ENCODE data around the gene SYT7. TPM values are rescaled to one million over a fixed set of nuclear protein-coding genes. Genes with fewer than 3 reads are reported as not detected.

Gene SYT7
- total RNA-seq, 4 donors from 2014 or later: 5.4 to 8.4 (median 7.5) TPM

GRCh38 chr11:61531044-61531443 is 49.8 kb downstream of the SYT7 start:
- Histone ChIP-seq H3K36me3 (no peaks in the 10 kb centered on the region), H3K9me3 (no peaks in the 10 kb centered on the region), H3K4me1 (peaks cover 3% of the 10 kb centered on the region), H3K4me3 (no peak overlapping the region), H3K27me3 (peaks cover 12% of the 10 kb centered on the region), H3K27ac (no peak overlapping the region)
- TF ChIP-seq POLR2AphosphoS5 (IDR thresholded peaks at IDR 0.05) (no peak), POLR2A (IDR thresholded peaks at IDR 0.05) (no peak), CTCF (IDR thresholded peaks at IDR 0.05) (no peak), EP300 (IDR thresholded peaks at IDR 0.05) (no peak)
- WGBS: 64% methylated on average over 2 of the region's 3 CpGs
- no peak for DNase-seq (ENCODE audit: low spot score in 2 of 2)

GRCh38 chr11:61529537-61530225 is 51.2 kb downstream of the SYT7 start:
- no peak overlapping the region for H3K27ac ChIP-seq
- H3K4me1 ChIP-seq: peaks cover 3% of the 10 kb centered on the region
- H3K27me3 ChIP-seq: peaks cover 19% of the 10 kb centered on the region
- no peak overlapping the region for H3K4me3 ChIP-seq
- TF ChIP-seq CTCF (IDR thresholded peaks at IDR 0.05): no peak
- no peak for DNase-seq (ENCODE audit: low spot score in 2 of 2)
- 88% methylated on average over 12 of the region's 21 CpGs for WGBS
- no peaks in the 10 kb centered on the region for H3K36me3 ChIP-seq
- no peaks in the 10 kb centered on the region for H3K9me3 ChIP-seq

- Histone ChIP-seq H3K36me3 (no peaks in the 10 kb centered on the region), H3K9me3 (no peaks in the 10 kb centered on the region), H3K27ac (no peak overlapping the region), H3K4me3 (no peak overlapping the region), H3K4me1 (peaks cover 3% of the 10 kb centered on the region), H3K27me3 (peaks cover 26% of the 10 kb centered on the region)
- no peak for TF ChIP-seq EP300 (IDR thresholded peaks at IDR 0.05)
- TF ChIP-seq CTCF (IDR thresholded peaks at IDR 0.05): no peak
- TF ChIP-seq POLR2AphosphoS5 (IDR thresholded peaks at IDR 0.05): no peak
- no peak for TF ChIP-seq POLR2A (IDR thresholded peaks at IDR 0.05)
- DNase-seq (ENCODE audit: low spot score in 2 of 2): no peak
- WGBS: 77% methylated on average over 5 of the region's 14 CpGs
These were observed 52.8 kb downstream of the SYT7 start for GRCh38 chr11:61528114-61528513.

GRCh38 chr11:61526956-61527731 is 53.7 kb downstream of the SYT7 start:
- Histone ChIP-seq H3K4me3 (no peak overlapping the region), H3K27ac (no peak overlapping the region), H3K9me3 (no peaks in the 10 kb centered on the region), H3K27me3 (peaks cover 26% of the 10 kb centered on the region), H3K4me1 (peaks cover 3% of the 10 kb centered on the region), H3K36me3 (no peaks in the 10 kb centered on the region)
- TF ChIP-seq EP300 (IDR thresholded peaks at IDR 0.05) (no peak), POLR2AphosphoS5 (IDR thresholded peaks at IDR 0.05) (no peak), CTCF (IDR thresholded peaks at IDR 0.05) (no peak), POLR2A (IDR thresholded peaks at IDR 0.05) (no peak)
- no peak for DNase-seq (ENCODE audit: low spot score in 2 of 2)
- 79% methylated on average over 16 of the region's 20 CpGs for WGBS

- H3K4me1 ChIP-seq: peaks cover 3% of the 10 kb centered on the region
- no peak overlapping the region for H3K4me3 ChIP-seq
- H3K9me3 ChIP-seq: no peaks in the 10 kb centered on the region
- H3K27me3 ChIP-seq: peaks cover 26% of the 10 kb centered on the region
- H3K27ac ChIP-seq: no peak overlapping the region
- DNase-seq (ENCODE audit: low spot score in 2 of 2): no peak
- TF ChIP-seq POLR2AphosphoS5 (IDR thresholded peaks at IDR 0.05) (no peak), POLR2A (IDR thresholded peaks at IDR 0.05) (no peak), CTCF (IDR thresholded peaks at IDR 0.05) (no peak), EP300 (IDR thresholded peaks at IDR 0.05) (no peak)
- no CpG with 5 or more reads among the region's 1 CpG for WGBS
- no peaks in the 10 kb centered on the region for H3K36me3 ChIP-seq
These were observed 54.6 kb downstream of the SYT7 start for GRCh38 chr11:61526229-61526628.
